UCSD-AML1 (cell line): Measurements from ENCODE around the gene GPR176.

Experiments
- DNase-seq: peaks from one replicate; lab custom pipeline; 2025; ENCODE audit not compliant: unreplicated experiment; lab: John Stamatoyannopoulos, UW

Gene GPR176

GRCh38 chr15:39860200-39860599 is 59.9 kb downstream of the GPR176 start:
- DNase-seq, result no peak

GRCh38 chr15:39859636-39860035 is 60.4 kb downstream of the GPR176 start:
- no peak for DNase-seq

- DNase-seq, result no peak
Observed at GRCh38 chr15:39857132-39857531, 62.9 kb downstream of the GPR176 start.

- DNase-seq, result no peak
Observed at GRCh38 chr15:39856357-39856756, 63.7 kb downstream of the GPR176 start.

- no peak for DNase-seq
Observed at GRCh38 chr15:39855400-39855799, 64.7 kb downstream of the GPR176 start.

- no peak for DNase-seq
Observed at GRCh38 chr15:39854161-39854560, 65.9 kb downstream of the GPR176 start.

GRCh38 chr15:39852250-39852649 is 67.8 kb downstream of the GPR176 start:
- DNase-seq, result no peak

GRCh38 chr15:39851500-39852092 is 68.5 kb downstream of the GPR176 start:
- DNase-seq, result no peak

- no peak for DNase-seq
Observed at GRCh38 chr15:39850436-39850835, 69.6 kb downstream of the GPR176 start.

GRCh38 chr15:39846108-39846507 is 74.0 kb downstream of the GPR176 start:
- no peak for DNase-seq

- no peak for DNase-seq
Observed at GRCh38 chr15:39845582-39845981, 74.5 kb downstream of the GPR176 start.

- DNase-seq, result no peak
Observed at GRCh38 chr15:39843565-39843964, 76.5 kb downstream of the GPR176 start.

- DNase-seq, result no peak
Observed at GRCh38 chr15:39837454-39837853, 82.6 kb downstream of the GPR176 start.

- DNase-seq, result no peak
Observed at GRCh38 chr15:39835550-39835949, 84.5 kb downstream of the GPR176 start.

- DNase-seq, result no peak
Observed at GRCh38 chr15:39834256-39834655, 85.8 kb downstream of the GPR176 start.

- DNase-seq, result no peak
Observed at GRCh38 chr15:39833515-39833981, 86.5 kb downstream of the GPR176 start.

- no peak for DNase-seq
Observed at GRCh38 chr15:39830166-39830565, 89.9 kb downstream of the GPR176 start.

GRCh38 chr15:39828374-39828931 is 91.6 kb downstream of the GPR176 start:
- no peak for DNase-seq

- no peak for DNase-seq
Observed at GRCh38 chr15:39826975-39827374, 93.1 kb downstream of the GPR176 start.

- no peak for DNase-seq
Observed at GRCh38 chr15:39823634-39824033, 96.4 kb downstream of the GPR176 start.

GRCh38 chr15:39820050-39820602 is 99.9 kb downstream of the GPR176 start:
- no peak for DNase-seq

GRCh38 chr15:39819533-39819932 is 100.5 kb downstream of the GPR176 start:
- DNase-seq, result no peak

GRCh38 chr15:39817892-39818291 is 102.2 kb downstream of the GPR176 start:
- DNase-seq, result no peak
